Rectal smooth muscle tissue (tissue), 1 donor: ENCODE measurements around the gene AMFR.

Source experiments
- H3K27ac ChIP-seq: one replicate; pipeline ENCODE4 v1.7.0; 2013; ENCODE audit warnings: low read depth, low read length, inconsistent platforms
- H3K27me3 ChIP-seq: one replicate; pipeline ENCODE4 v1.7.0; 2013; ENCODE audit warnings: low read length; ENCODE audit not compliant: control insufficient read depth, insufficient read depth
- H3K36me3 ChIP-seq: one replicate; pipeline ENCODE4 v1.7.0; 2013; ENCODE audit warnings: low read length; ENCODE audit not compliant: control insufficient read depth, insufficient read depth
- H3K4me1 ChIP-seq: one replicate; pipeline ENCODE4 v1.7.0; 2013; ENCODE audit warnings: low read length; ENCODE audit not compliant: control insufficient read depth, insufficient read depth
- H3K4me3 ChIP-seq: one replicate; pipeline ENCODE4 v1.7.0; 2013; ENCODE audit warnings: low read length
- H3K9ac ChIP-seq: one replicate; pipeline ENCODE4 v1.7.0; 2013; ENCODE audit warnings: low read length

AMFR gene

GRCh38 chr16:56336711-56337110 is 88.6 kb downstream of the AMFR start:
- Histone ChIP-seq H3K4me3 (no peak overlapping the region), H3K9ac (no peak overlapping the region), H3K27ac (no peak overlapping the region)

GRCh38 chr16:56336071-56336688 is 89.2 kb downstream of the AMFR start:
- Histone ChIP-seq H3K4me3 (no peak overlapping the region), H3K36me3 (no peaks in the 10 kb centered on the region), H3K27ac (no peak overlapping the region), H3K4me1 (no peaks in the 10 kb centered on the region), H3K27me3 (no peaks in the 10 kb centered on the region), H3K9ac (no peak overlapping the region)

More at GRCh38 chr16:56336711-56337110, 88.6 kb downstream of the AMFR start:
- no peaks in the 10 kb centered on the region for H3K27me3 ChIP-seq
- no peaks in the 10 kb centered on the region for H3K36me3 ChIP-seq
- no peaks in the 10 kb centered on the region for H3K4me1 ChIP-seq

DNA sequence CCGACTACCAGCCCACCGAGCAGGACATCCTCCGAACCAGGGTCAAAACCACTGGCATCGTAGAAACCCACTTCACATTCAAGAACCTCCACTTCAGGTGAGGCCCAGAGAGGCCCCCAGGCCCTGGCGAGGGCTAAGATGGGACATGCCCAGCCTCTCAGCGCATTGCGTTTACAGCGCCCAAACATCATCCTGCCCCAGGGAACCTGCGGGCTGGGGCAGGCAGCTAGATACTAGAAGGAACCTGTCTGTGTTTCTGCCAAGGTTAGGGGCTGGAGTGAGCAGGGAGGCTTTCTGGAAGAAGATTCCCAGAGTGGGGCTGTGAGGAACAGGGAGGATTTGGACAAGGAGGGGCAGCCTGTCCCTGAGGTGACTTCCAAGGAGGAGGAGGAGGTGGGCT is 90.6 kb downstream of the AMFR start:
- Histone ChIP-seq H3K4me3 (no peak overlapping the region), H3K9ac (no peak overlapping the region), H3K27me3 (no peaks in the 10 kb centered on the region), H3K36me3 (no peaks in the 10 kb centered on the region), H3K4me1 (no peaks in the 10 kb centered on the region), H3K27ac (no peak overlapping the region)

- H3K27me3 ChIP-seq = no peaks in the 10 kb centered on the region
- no peak overlapping the region for H3K27ac ChIP-seq
- no peak overlapping the region for H3K4me3 ChIP-seq
- no peak overlapping the region for H3K9ac ChIP-seq
- H3K4me1 ChIP-seq = no peaks in the 10 kb centered on the region
- peaks cover 3% of the 10 kb centered on the region for H3K36me3 ChIP-seq
Observed at GRCh38 chr16:56332464-56333079, 92.8 kb downstream of the AMFR start.

GRCh38 chr16:56331915-56332314 is 93.4 kb downstream of the AMFR start:
- no peaks in the 10 kb centered on the region for H3K27me3 ChIP-seq
- H3K4me1 ChIP-seq = no peaks in the 10 kb centered on the region
- peaks cover 3% of the 10 kb centered on the region for H3K36me3 ChIP-seq
- no peak overlapping the region for H3K4me3 ChIP-seq
- H3K27ac ChIP-seq = no peak overlapping the region
- H3K9ac ChIP-seq = no peak overlapping the region

GRCh38 chr16:56331399-56331798 is 93.9 kb downstream of the AMFR start:
- H3K9ac ChIP-seq = no peak overlapping the region
- H3K4me3 ChIP-seq = no peak overlapping the region
- H3K4me1 ChIP-seq = no peaks in the 10 kb centered on the region
- H3K27me3 ChIP-seq = no peaks in the 10 kb centered on the region
- H3K36me3 ChIP-seq = peaks cover 3% of the 10 kb centered on the region
- H3K27ac ChIP-seq = no peak overlapping the region

- Histone ChIP-seq H3K4me3 (no peak overlapping the region), H3K4me1 (no peaks in the 10 kb centered on the region), H3K36me3 (peaks cover 3% of the 10 kb centered on the region), H3K9ac (no peak overlapping the region), H3K27me3 (no peaks in the 10 kb centered on the region), H3K27ac (no peak overlapping the region)
Observed at GRCh38 chr16:56330476-56330875, 94.9 kb downstream of the AMFR start.

- Histone ChIP-seq H3K4me3 (no peak overlapping the region), H3K36me3 (peaks cover 3% of the 10 kb centered on the region), H3K27me3 (no peaks in the 10 kb centered on the region), H3K9ac (no peak overlapping the region), H3K27ac (no peak overlapping the region), H3K4me1 (no peaks in the 10 kb centered on the region)
Observed at GRCh38 chr16:56329887-56330286, 95.5 kb downstream of the AMFR start.

DNA sequence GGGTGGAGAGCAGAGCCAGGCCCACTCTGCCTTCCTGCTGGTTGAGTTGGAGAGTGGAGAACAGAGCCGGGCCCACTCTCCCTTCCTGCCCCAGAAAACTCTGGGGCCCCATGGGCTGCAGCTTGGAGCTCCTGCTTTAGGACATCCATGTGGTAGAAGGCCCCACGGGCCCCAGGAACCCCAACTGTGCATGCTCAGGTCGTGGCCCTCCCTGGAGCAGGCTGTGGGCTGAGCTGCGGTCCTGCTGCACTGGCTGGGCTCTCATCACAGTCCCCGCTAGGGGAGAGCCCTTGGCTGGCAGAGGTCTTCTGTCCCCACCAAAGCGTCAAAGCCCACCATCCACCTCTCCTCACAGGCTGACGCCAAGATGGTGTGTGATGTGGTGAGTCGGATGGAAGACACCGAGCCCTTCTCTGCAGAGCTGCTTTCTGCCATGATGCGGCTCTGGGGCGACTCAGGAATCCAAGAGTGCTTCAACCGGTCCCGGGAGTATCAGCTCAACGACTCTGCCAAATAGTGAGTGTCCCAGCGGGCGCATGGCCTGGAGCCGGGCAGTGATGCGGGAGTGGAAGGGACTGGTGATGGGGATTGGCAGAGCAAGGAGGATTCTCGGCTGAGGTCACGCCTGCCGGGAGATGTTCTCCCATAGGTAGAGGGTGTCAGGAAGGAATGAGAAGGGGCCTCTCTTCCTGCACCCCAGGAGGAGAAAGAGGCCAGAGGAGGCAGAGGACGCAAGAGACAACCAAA is 96.9 kb downstream of the AMFR start:
- Histone ChIP-seq H3K9ac (no peak overlapping the region), H3K27me3 (no peaks in the 10 kb centered on the region), H3K27ac (no peak overlapping the region), H3K4me3 (no peak overlapping the region), H3K4me1 (no peaks in the 10 kb centered on the region), H3K36me3 (peaks cover 3% of the 10 kb centered on the region)

- no peaks in the 10 kb centered on the region for H3K27me3 ChIP-seq
- no peak overlapping the region for H3K4me3 ChIP-seq
- H3K9ac ChIP-seq = no peak overlapping the region
- no peaks in the 10 kb centered on the region for H3K4me1 ChIP-seq
- H3K27ac ChIP-seq = no peak overlapping the region
- H3K36me3 ChIP-seq = peaks cover 3% of the 10 kb centered on the region
Observed at GRCh38 chr16:56327929-56328258, 97.5 kb downstream of the AMFR start.

DNA sequence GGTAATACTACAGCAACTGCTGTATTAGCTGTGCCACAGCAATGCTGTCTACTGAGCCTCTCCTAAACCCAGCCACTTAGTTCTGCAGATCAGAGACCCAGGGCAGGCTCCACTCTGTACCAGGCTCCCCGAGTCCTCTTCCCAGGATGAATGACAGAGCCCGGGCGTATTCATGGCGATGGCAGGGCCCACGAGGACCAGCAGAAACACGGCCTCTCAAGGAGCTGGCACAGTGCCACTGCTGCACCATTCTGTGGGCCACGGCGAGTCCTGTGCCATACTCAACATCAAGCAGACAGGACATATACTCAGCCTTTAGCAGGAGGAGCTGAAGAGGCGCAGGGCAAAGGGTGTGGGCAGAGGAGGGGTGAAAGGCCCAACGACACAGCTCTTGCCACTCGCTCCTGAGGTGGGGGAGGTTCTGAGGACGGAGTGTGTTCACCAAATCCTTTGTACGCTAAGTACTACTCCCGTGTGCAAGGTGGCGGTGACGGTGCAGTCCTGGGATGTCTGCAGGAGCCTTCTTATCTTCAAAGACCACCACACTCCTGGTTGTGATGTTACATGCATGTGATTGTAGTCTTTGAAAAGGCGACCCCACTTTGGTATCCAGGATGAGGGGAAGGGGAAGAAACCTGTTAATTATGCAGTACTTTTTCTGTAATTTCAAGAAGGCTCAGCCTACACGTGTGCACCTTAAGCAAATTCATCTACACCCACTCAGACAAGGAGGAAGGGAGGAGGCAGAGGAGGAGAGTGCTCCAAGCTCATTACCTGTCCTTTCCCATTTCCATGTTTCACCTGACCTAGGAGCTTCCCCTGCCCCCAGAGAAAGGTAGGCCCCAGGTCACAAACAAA is 98.0 kb downstream of the AMFR start:
- Histone ChIP-seq H3K27ac (no peak overlapping the region), H3K4me1 (no peaks in the 10 kb centered on the region), H3K4me3 (no peak overlapping the region), H3K9ac (no peak overlapping the region), H3K27me3 (no peaks in the 10 kb centered on the region), H3K36me3 (peaks cover 3% of the 10 kb centered on the region)

- no peaks in the 10 kb centered on the region for H3K4me1 ChIP-seq
- no peak overlapping the region for H3K27ac ChIP-seq
- H3K4me3 ChIP-seq = no peak overlapping the region
- no peak overlapping the region for H3K9ac ChIP-seq
- no peaks in the 10 kb centered on the region for H3K27me3 ChIP-seq
- peaks cover 3% of the 10 kb centered on the region for H3K36me3 ChIP-seq
Observed at GRCh38 chr16:56325956-56326355, 99.4 kb downstream of the AMFR start.
